Thyroid gland (tissue), 4 donors: ENCODE results near the gene CNN1. TPM values are rescaled to one million over a fixed set of nuclear protein-coding genes. Genes with fewer than 3 reads are reported as not detected.

Experiments used
- DNase-seq, 2 donors: peaks; one replicate each; pipeline ENCODE4 v3.0.0-alpha.2; 2019
- H3K27ac ChIP-seq, 3 donors: fragments of 200-600 bp; sonication (generic); 1 replicate in 2 of 3; 2 replicates in 1 of 3; pipeline ENCODE4 v1.5.1; 2016 to 2019; ENCODE audit warnings: mild to moderate bottlenecking in 1 of 3, moderate library complexity in 1 of 3
- H3K27me3 ChIP-seq: fragments of 200-600 bp; sonication (generic); one replicate; pipeline ENCODE4 v1.5.1; 2019
- H3K36me3 ChIP-seq, 2 donors: fragments of 200-600 bp; sonication (generic); one replicate each; pipeline ENCODE4 v1.5.1; 2016 to 2019
- H3K4me1 ChIP-seq, 2 donors: fragments of 200-600 bp; sonication (generic); one replicate each; pipeline ENCODE4 v1.5.1; 2017 to 2019
- H3K4me3 ChIP-seq, 3 donors: fragments of 200-600 bp; sonication (generic); replicated peaks in 1 of 3; 1 replicate in 2 of 3; 2 replicates in 1 of 3; pipeline ENCODE4 v1.5.1; 2016; ENCODE audit warnings: mild to moderate bottlenecking in 1 of 3
- H3K9me3 ChIP-seq: fragments of 200-600 bp; sonication (generic); one replicate; pipeline ENCODE4 v1.5.1; 2017
- POLR2A ChIP-seq, 2 donors: fragments of 450-650 bp; IDR thresholded peaks; one replicate each; pipeline ENCODE4 v1.6.1; 2017; ENCODE audit warnings: antibody characterized with exemption in 2 of 2, mild to moderate bottlenecking in 2 of 2, moderate library complexity in 1 of 2
- WGBS, 2 donors: methylation state at CpG; one replicate each; pipeline ENCODE4 v1.1.5; 2017; 5-methylcytosine and 5-hydroxymethylcytosine counted together
- intact Hi-C: fragments of 100-400 bp; cut with DNase I; formaldehyde crosslinking; loops from one replicate; pipeline ENCODE4 v1.15.1; 2023
- total RNA-seq, 4 donors: library from RNA; depleted of rRNA; stranded (reverse); fragments of >200 nt; gene quantifications; one replicate each; pipeline ENCODE4 v1.2.3, GENCODE V29; 2016
- TF ChIP-seq, protein P1 (sequence below), 6 experiments: fragments of 200-600 bp in 3 of 6; fragments of 450-650 bp in 3 of 6; sonication (generic) in 3 of 6; IDR thresholded peaks; one replicate each; pipeline ENCODE4 v1.5.1; 2016 to 2019; ENCODE audit warnings: antibody characterized with exemption in 6 of 6, mild to moderate bottlenecking in 2 of 6, inconsistent platforms in 1 of 6, moderate library complexity in 1 of 6

Gene CNN1
- total RNA-seq, 4 donors from 2014 or later: 6.3 to 21.6 (median 8.7) TPM

DNA sequence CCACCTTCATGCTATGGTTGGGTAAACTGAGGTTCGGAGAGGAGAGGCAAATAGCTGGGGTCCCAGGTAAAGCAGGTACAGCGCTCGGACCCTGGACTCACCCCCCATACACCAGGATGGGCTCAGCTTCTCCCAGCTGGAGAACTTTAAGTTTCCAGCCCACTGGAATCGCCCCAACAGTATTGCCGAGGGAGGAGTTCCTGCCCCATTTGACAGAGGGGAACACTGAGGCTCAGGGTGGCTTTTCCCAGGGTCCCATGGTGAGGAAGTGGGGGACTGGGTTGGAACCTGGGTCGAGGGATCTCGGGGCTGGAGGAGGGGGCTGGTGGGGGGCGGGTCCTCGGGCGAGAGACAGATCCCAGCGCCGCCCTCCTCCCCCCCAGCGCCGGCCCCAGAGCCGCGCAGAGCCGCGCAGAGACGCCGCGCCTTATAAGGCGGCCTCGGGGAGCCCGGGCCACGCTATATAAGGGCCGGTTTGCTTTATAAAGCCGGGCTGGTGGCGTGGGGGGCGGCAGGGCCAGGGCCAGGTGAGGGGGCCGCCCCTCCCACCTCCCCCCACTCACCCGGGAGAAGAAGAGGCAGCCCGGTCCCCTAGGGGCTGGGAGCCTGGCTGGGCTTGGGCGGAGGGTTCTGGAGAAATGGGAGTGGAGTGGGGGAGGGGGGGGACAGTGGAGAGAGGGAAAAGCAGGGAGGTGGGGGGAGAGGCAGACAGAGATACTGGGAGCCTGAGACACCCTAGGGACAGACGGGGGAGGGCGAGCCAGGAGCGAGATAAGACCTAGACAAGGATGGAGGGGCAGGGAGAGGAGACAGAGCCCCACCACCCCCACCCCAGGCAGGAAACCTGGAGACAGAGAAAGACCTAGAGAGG, 1.1 kb downstream of the CNN1 start:
- Histone ChIP-seq H3K27me3 (no peaks in the 10 kb centered on the region), H3K27ac (no peak overlapping the region), H3K36me3 (no peaks in the 10 kb centered on the region), H3K9me3 (no peaks in the 10 kb centered on the region), H3K4me3 (no peak overlapping the region), H3K4me1 (peaks cover 5 to 7% of the 10 kb centered on the region in 2 donors)
- DNase-seq: no peak
- TF ChIP-seq, protein P1, sequence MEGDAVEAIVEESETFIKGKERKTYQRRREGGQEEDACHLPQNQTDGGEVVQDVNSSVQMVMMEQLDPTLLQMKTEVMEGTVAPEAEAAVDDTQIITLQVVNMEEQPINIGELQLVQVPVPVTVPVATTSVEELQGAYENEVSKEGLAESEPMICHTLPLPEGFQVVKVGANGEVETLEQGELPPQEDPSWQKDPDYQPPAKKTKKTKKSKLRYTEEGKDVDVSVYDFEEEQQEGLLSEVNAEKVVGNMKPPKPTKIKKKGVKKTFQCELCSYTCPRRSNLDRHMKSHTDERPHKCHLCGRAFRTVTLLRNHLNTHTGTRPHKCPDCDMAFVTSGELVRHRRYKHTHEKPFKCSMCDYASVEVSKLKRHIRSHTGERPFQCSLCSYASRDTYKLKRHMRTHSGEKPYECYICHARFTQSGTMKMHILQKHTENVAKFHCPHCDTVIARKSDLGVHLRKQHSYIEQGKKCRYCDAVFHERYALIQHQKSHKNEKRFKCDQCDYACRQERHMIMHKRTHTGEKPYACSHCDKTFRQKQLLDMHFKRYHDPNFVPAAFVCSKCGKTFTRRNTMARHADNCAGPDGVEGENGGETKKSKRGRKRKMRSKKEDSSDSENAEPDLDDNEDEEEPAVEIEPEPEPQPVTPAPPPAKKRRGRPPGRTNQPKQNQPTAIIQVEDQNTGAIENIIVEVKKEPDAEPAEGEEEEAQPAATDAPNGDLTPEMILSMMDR (IDR thresholded peaks at IDR 0.05): no peak
- no peak for TF ChIP-seq POLR2A (IDR thresholded peaks at IDR 0.05)
- intact Hi-C loops: no loop called here
- WGBS, 2 donors: 18 to 29% methylated on average over 6 to 21 of the region's 36 CpGs

DNA sequence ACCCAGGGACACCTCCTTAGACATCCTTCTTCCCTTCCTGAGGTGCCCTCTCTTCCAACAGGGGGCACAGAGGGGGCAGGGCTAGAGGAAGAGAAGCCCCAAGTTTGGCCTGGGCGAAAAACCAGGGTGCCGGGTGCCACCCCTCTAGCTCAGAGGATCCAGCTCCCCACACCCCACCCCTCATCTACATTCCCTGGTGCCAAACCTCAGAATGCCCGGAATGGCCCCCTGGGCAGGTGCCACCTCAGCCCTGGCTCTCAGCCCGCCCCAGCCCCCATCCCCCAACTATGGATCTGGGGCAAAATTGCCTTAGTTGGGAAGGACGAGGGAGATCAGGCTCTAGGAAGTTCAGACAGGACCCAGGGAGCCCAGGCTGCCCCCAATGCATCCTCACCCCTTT, 2.0 kb downstream of the CNN1 start:
- no peak for DNase-seq
- Histone ChIP-seq H3K4me1 (peaks cover 4 to 5% of the 10 kb centered on the region in 2 donors), H3K36me3 (no peaks in the 10 kb centered on the region), H3K4me3 (no peak overlapping the region), H3K9me3 (no peaks in the 10 kb centered on the region), H3K27ac (no peak overlapping the region), H3K27me3 (no peaks in the 10 kb centered on the region)
- WGBS, 2 donors: 72 to 86% methylated on average over 2 to 5 of the region's 5 CpGs
- TF ChIP-seq, protein P1 (IDR thresholded peaks at IDR 0.05): no peak
- no peak for TF ChIP-seq POLR2A (IDR thresholded peaks at IDR 0.05)
- intact Hi-C loops: no loop called here

DNA sequence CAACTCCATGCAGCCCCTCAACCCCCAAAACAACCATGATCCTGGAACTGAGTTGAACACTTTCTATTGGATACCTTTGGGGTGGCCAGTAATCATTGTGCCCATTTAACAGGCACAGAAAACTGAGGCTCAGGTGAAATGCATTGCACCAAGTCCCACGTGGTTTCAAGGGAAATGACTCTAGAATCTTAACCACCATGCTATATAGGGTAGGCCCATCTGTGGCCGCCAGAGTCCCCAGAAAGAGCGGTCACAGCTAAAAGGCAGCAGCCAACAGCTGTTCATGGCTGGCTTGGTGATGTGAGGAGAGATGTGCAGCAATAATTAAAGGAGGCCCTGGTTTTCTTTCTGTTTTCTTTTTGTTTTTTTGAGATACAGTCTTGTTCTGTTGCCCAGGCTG, 2.6 kb downstream of the CNN1 start:
- H3K9me3 ChIP-seq: no peaks in the 10 kb centered on the region
- WGBS, 2 donors: 77 to 80% methylated on average over 3 of the region's 3 CpGs
- intact Hi-C loops: no loop called here

DNA sequence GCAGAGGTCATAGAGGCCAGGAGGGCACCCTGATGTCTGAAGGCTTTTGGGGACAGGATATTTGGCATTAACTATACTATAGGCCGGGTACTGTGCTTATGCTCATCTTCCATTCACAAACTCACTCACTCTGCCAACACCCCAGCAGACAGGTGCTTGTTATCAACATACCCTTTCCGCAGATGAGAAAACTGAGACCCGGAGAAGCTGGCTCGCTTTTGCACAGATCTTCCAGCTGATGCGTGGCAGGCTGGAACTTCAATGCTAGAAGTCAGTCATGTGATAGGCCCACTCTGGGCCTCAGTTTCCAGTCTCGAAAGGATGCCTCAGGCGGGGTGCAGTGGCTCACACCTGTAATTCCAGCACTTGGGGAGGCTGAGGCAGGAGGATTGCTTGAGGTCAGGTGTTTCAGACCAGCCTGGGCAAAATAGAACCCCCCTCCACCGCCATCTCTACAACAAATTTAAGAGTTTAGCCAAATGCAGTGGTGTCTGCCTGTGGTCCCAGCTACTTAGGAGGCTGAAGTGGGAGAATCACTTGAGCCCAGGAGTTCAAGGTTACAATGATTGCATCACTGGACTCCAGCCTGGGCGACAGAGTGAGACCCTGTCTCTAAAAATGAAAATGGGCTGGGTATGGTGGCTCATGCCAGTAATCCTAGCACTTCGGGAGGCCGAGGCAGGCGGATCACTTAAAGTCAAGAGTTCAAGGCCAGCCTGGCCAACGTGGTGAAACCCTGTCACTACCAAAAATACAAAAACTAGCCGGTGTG, 9.5 kb downstream of the CNN1 start:
- Histone ChIP-seq H3K9me3 (no peaks in the 10 kb centered on the region), H3K4me1 (no peaks in the 10 kb centered on the region), H3K4me3 (no peak overlapping the region), H3K27me3 (no peaks in the 10 kb centered on the region), H3K36me3 (peaks cover 6 to 7% of the 10 kb centered on the region in 2 donors), H3K27ac (no peak overlapping the region)
- 89 to 92% methylated on average over 14 of the region's 14 CpGs for WGBS, 2 donors
- intact Hi-C loops: no loop called here
- no peak for TF ChIP-seq POLR2A (IDR thresholded peaks at IDR 0.05)
- TF ChIP-seq, protein P1 (IDR thresholded peaks at IDR 0.05): no peak
- DNase-seq: no peak

More for the DNA sequence above, 2.6 kb downstream of the CNN1 start:
- H3K27me3 ChIP-seq: no peaks in the 10 kb centered on the region
- no peaks in the 10 kb centered on the region for H3K36me3 ChIP-seq
- no peak for DNase-seq
- no peak overlapping the region for H3K4me3 ChIP-seq
- TF ChIP-seq, protein P1 (IDR thresholded peaks at IDR 0.05): no peak
- no peak for TF ChIP-seq POLR2A (IDR thresholded peaks at IDR 0.05)
- H3K27ac ChIP-seq: no peak overlapping the region
- peaks cover 0 to 5% of the 10 kb centered on the region in 2 donors for H3K4me1 ChIP-seq
